CD4-positive, alpha-beta T cell (primary cell): Measurements from ENCODE around the gene ADAT2. TPM values are rescaled to one million over a fixed set of nuclear protein-coding genes. Genes with fewer than 3 reads are reported as not detected.

Experiments
- ATAC-seq: fragments of 200-7000 bp; cut with Tn5 transposase; one replicate; pipeline ENCODE4 v1.10.0; 2022; ENCODE audit warnings: mild to moderate bottlenecking; ENCODE audit not compliant: poor library complexity
- CTCF ChIA-PET: fragments of 350-600 bp; sonication (Branson Sonifier 250); formaldehyde crosslinking; loops from one replicate; lab custom pipeline; 2021; ENCODE audit warnings: antibody characterized with exemption, inconsistent platforms; lab: Charles Lee
- POLR2A ChIA-PET: fragments of 350-600 bp; sonication (Branson Sonifier 250); formaldehyde crosslinking; loops from one replicate; lab custom pipeline; 2021; ENCODE audit warnings: antibody characterized with exemption, inconsistent platforms; lab: Charles Lee
- DNase-seq, 14 experiments: peaks; one replicate each; pipeline ENCODE4 v3.0.0-alpha.2; 2013 to 2020; ENCODE audit warnings: mixed read lengths in 2 of 14
- H3K27ac ChIP-seq, 2 donors: one replicate each; pipeline versions ENCODE4 v1.5.1 to v1.7.0; 2013; ENCODE audit warnings: low read length in 2 of 2, low read depth in 1 of 2, mild to moderate bottlenecking in 1 of 2
- H3K27me3 ChIP-seq, 2 experiments: 1 replicate in 1 of 2; 2 replicates in 1 of 2; pipeline versions ENCODE4 v1.6.1 to v1.7.0; 2013; ENCODE audit warnings: low read length in 2 of 2, control low read depth in 1 of 2, mild to moderate bottlenecking in 1 of 2, moderate library complexity in 1 of 2; ENCODE audit not compliant: insufficient read depth in 2 of 2, control insufficient read depth in 1 of 2
- H3K36me3 ChIP-seq: one replicate; pipeline ENCODE4 v1.6.1; 2013; ENCODE audit warnings: low read length, control low read depth; ENCODE audit not compliant: insufficient read depth
- H3K4me1 ChIP-seq: one replicate; pipeline ENCODE4 v1.6.1; 2013; ENCODE audit warnings: low read length, control low read depth; ENCODE audit not compliant: insufficient read depth
- H3K4me3 ChIP-seq: one replicate; pipeline ENCODE4 v1.5.1; 2013; ENCODE audit warnings: mild to moderate bottlenecking, low read length, moderate library complexity
- H3K9me3 ChIP-seq, 2 experiments: 1 replicate in 1 of 2; 2 replicates in 1 of 2; pipeline versions ENCODE4 v1.6.1 to v1.7.0; 2013; ENCODE audit warnings: low read length in 2 of 2, mild to moderate bottlenecking in 2 of 2, control low read depth in 1 of 2, moderate library complexity in 1 of 2; ENCODE audit not compliant: control insufficient read depth in 1 of 2, insufficient read depth in 1 of 2
- H3K27ac Mint-ChIP-seq: one replicate; pipeline ENCODE4 v1.8.0; 2020; ENCODE audit warnings: mixed read lengths
- H3K27me3 Mint-ChIP-seq: one replicate; pipeline ENCODE4 v1.8.0; 2021; ENCODE audit warnings: mixed read lengths
- H3K36me3 Mint-ChIP-seq: one replicate; pipeline ENCODE4 v1.8.0; 2021; ENCODE audit warnings: low read depth, mixed read lengths
- H3K4me1 Mint-ChIP-seq: one replicate; pipeline ENCODE4 v1.8.0; 2021; ENCODE audit warnings: low read depth, mixed read lengths
- H3K4me3 Mint-ChIP-seq: one replicate; pipeline ENCODE4 v1.8.0; 2020; ENCODE audit warnings: mild to moderate bottlenecking, mixed read lengths
- H3K9me3 Mint-ChIP-seq: one replicate; pipeline ENCODE4 v1.8.0; 2020; ENCODE audit warnings: mixed read lengths
- CTCF ChIP-seq: fragments of 200-600 bp; IDR thresholded peaks from one replicate; pipeline ENCODE4 v1.8.0; 2022; ENCODE audit warnings: antibody characterized with exemption, mild to moderate bottlenecking
- intact Hi-C, 2 experiments: fragments of 100-400 bp; cut with DNase I in 1 of 2; cut with micrococcal nuclease in 1 of 2; formaldehyde crosslinking; loops; one replicate each; pipeline versions ENCODE4 v1.15.1 to v1.9.0; 2023 to 2025; cut with DNase I, micrococcal nuclease
- total RNA-seq, 174 experiments: library from RNA in 2 of 174; stranded (reverse) in 2 of 174; gene quantifications; one replicate each; pipeline ENCODE4 v1.2.3 and lab custom pipeline; 2021 to 2026

Gene ADAT2
- total RNA-seq, 2 experiments from 2014 or later: 14.6 to 17.4 TPM

GRCh38 chr6:143385636-143386035 lies 64.9 kb downstream of the ADAT2 start:
- intact Hi-C loops: no loop called here
- no peaks in the 10 kb centered on the region for H3K4me1 Mint-ChIP-seq
- no peak for DNase-seq
- no peak for ATAC-seq
- Histone ChIP-seq H3K27me3 (no peaks in the 10 kb centered on the region), H3K4me3 (no peak overlapping the region), H3K27ac (no peak overlapping the region), H3K36me3 (no peaks in the 10 kb centered on the region), H3K9me3 (peaks cover 0 to 4% of the 10 kb centered on the region in 2 experiments), H3K4me1 (no peaks in the 10 kb centered on the region)
- H3K9me3 Mint-ChIP-seq: peaks cover 1% of the 10 kb centered on the region
- CTCF ChIA-PET: no interaction called here
- H3K27me3 Mint-ChIP-seq: peaks cover 5% of the 10 kb centered on the region
- POLR2A ChIA-PET: interaction anchor here (0.8 kb wide), 1 partner anchor 359 kb away, joined by 3 read pairs; no protein-coding TSS in a partner anchor
- no peak overlapping the region for H3K27ac Mint-ChIP-seq
- no peak for TF ChIP-seq CTCF
- no peak overlapping the region for H3K4me3 Mint-ChIP-seq
- H3K36me3 Mint-ChIP-seq: no peaks in the 10 kb centered on the region

- no peak overlapping the region for H3K27ac Mint-ChIP-seq
- Histone ChIP-seq H3K4me3 (no peak overlapping the region), H3K27ac (no peak overlapping the region), H3K27me3 (peaks cover 0 to 5% of the 10 kb centered on the region in 2 experiments), H3K9me3 (no peaks in the 10 kb centered on the region), H3K36me3 (no peaks in the 10 kb centered on the region), H3K4me1 (no peaks in the 10 kb centered on the region)
- intact Hi-C loops: no loop called here
- DNase-seq: no peak
- no peaks in the 10 kb centered on the region for H3K4me1 Mint-ChIP-seq
- H3K4me3 Mint-ChIP-seq: no peak overlapping the region
- CTCF ChIA-PET: no interaction called here
- peaks cover 4% of the 10 kb centered on the region for H3K27me3 Mint-ChIP-seq
- POLR2A ChIA-PET: no interaction called here
- H3K36me3 Mint-ChIP-seq: no peaks in the 10 kb centered on the region
- no peak for TF ChIP-seq CTCF
- ATAC-seq: no peak
- H3K9me3 Mint-ChIP-seq: peaks cover 2% of the 10 kb centered on the region
Measured at GRCh38 chr6:143376861-143377260, 73.6 kb downstream of the ADAT2 start.

- DNase-seq (no peak), ATAC-seq (no peak)
- intact Hi-C loops: no loop called here
- no peak overlapping the region for H3K27ac ChIP-seq
- Mint-ChIP-seq H3K4me3 (no peak overlapping the region), H3K36me3 (no peaks in the 10 kb centered on the region), H3K27ac (no peak overlapping the region), H3K9me3 (peaks cover 2% of the 10 kb centered on the region), H3K4me1 (no peaks in the 10 kb centered on the region), H3K27me3 (no peaks in the 10 kb centered on the region)
- CTCF ChIA-PET: no interaction called here
- peaks cover 0 to 5% of the 10 kb centered on the region in 2 experiments for H3K27me3 ChIP-seq
- H3K4me3 ChIP-seq: no peak overlapping the region
- POLR2A ChIA-PET: no interaction called here
- H3K9me3 ChIP-seq: no peaks in the 10 kb centered on the region
- H3K36me3 ChIP-seq: no peaks in the 10 kb centered on the region
- no peak for TF ChIP-seq CTCF
- no peaks in the 10 kb centered on the region for H3K4me1 ChIP-seq
Measured at GRCh38 chr6:143376375-143376774, 74.1 kb downstream of the ADAT2 start.
